ENCODE results near the gene CMIP. TPM values are rescaled to one million over a fixed set of nuclear protein-coding genes. Genes with fewer than 3 reads are reported as not detected.

The CMIP gene
- polyA plus RNA-seq, 1 of the 3 experiments (the other 2 are of a cell fraction): 5.4 TPM

DNA sequence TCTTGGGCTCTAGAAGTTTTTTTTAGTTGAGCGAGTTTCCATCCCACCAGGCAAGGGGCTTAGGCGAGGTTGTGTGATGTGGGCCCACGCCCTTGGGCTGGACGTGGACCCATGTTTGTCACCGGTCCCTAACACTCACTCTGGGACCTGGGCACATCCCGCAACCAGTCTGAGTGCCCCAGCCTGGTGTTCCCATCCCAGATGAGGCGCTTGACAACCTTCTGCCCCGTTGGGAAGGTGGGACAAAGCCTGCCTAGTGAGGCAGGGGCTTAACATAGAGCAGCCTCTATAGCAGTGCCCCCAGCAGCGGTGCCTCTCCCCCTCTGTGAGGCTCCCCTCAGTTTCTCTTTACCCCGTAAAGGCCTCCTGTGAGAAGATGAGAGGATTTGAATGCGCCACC lies 22.5 kb downstream of the CMIP start:
- CTCF ChIA-PET: no interaction called here
- H3K27ac ChIP-seq (ENCODE audit: low read depth in 2 of 2, low read length in 1 of 2): no peak overlapping the region
- no peaks in the 10 kb centered on the region for H3K9me2 ChIP-seq

DNA sequence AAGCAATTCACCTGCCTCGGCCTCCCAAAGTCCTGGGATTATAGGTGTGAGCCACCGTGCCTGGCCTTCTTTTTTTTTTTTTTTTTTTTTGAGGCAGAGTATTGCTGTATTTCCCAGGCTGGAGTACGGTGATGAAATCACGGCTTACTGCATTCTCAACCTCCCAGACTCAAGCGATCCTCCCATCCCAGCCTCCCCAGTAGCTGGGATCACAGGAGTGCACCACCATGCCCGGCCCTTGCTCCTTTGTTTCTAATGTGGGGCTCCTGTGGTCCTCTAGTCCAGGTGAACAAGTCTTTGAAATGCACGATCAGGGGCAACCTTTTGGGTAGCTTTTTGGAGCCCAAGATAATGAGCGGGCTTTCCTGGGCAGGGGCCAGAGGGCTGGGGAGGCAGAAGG lies 23.2 kb downstream of the CMIP start:
- ChIA-PET CTCF (no interaction called here), POLR2A (no interaction called here)
- Histone ChIP-seq H3K27ac (ENCODE audit: low read depth in 2 of 2, low read length in 1 of 2) (no peak overlapping the region), H3K9me3 (no peaks in the 10 kb centered on the region), H3F3A (replicated peaks; ENCODE audit: insufficient read depth) (peaks cover 8% of the 10 kb centered on the region), H3K9ac (no peak overlapping the region), H3K27me3 (ENCODE audit: insufficient read depth) (no peaks in the 10 kb centered on the region), H3K4me3 (ENCODE audit: low read depth in 2 of 2, low read length in 1 of 2) (no peak overlapping the region), H3K79me2 (ENCODE audit: insufficient read depth) (peaks cover 56% of the 10 kb centered on the region), H2AFZ (ENCODE audit: low read depth) (no peak overlapping the region), H3K36me3 (replicated peaks in 1 of 2; ENCODE audit: control insufficient read depth in 1 of 2, insufficient read depth in 2 of 2, low read length in 1 of 2) (no peaks in the 10 kb centered on the region), H4K20me1 (ENCODE audit: insufficient read depth) (peaks cover 38% of the 10 kb centered on the region), H3K4me2 (no peak overlapping the region), H3K9me2 (no peaks in the 10 kb centered on the region), H3K4me1 (ENCODE audit: control insufficient read depth in 1 of 2, insufficient read depth in 2 of 2, low read depth in 1 of 2, low read length in 1 of 2) (peaks cover 0 to 7% of the 10 kb centered on the region in 2 experiments; a peak in 1 of 4 replicates)
- WGBS (ENCODE audit: low lambda C conversion rate): 84% methylated on average over 8 of the region's 8 CpGs
- DNase-seq: no peak
- TF ChIP-seq, protein P1, sequence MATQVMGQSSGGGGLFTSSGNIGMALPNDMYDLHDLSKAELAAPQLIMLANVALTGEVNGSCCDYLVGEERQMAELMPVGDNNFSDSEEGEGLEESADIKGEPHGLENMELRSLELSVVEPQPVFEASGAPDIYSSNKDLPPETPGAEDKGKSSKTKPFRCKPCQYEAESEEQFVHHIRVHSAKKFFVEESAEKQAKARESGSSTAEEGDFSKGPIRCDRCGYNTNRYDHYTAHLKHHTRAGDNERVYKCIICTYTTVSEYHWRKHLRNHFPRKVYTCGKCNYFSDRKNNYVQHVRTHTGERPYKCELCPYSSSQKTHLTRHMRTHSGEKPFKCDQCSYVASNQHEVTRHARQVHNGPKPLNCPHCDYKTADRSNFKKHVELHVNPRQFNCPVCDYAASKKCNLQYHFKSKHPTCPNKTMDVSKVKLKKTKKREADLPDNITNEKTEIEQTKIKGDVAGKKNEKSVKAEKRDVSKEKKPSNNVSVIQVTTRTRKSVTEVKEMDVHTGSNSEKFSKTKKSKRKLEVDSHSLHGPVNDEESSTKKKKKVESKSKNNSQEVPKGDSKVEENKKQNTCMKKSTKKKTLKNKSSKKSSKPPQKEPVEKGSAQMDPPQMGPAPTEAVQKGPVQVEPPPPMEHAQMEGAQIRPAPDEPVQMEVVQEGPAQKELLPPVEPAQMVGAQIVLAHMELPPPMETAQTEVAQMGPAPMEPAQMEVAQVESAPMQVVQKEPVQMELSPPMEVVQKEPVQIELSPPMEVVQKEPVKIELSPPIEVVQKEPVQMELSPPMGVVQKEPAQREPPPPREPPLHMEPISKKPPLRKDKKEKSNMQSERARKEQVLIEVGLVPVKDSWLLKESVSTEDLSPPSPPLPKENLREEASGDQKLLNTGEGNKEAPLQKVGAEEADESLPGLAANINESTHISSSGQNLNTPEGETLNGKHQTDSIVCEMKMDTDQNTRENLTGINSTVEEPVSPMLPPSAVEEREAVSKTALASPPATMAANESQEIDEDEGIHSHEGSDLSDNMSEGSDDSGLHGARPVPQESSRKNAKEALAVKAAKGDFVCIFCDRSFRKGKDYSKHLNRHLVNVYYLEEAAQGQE (IDR thresholded peaks at IDR 0.05; ENCODE audit: low read depth, low read length): no peak
- no peak for TF ChIP-seq EP300 (IDR thresholded peaks at IDR 0.05; ENCODE audit: borderline replicate concordance in 1 of 2, low read depth in 1 of 2, low read length in 1 of 2)
- TF ChIP-seq SMC3 (IDR thresholded peaks at IDR 0.05; ENCODE audit: low read depth, low read length): no peak
- no peak for TF ChIP-seq RFX5 (IDR thresholded peaks at IDR 0.05; ENCODE audit: low read length)
- TF ChIP-seq, protein P2, sequence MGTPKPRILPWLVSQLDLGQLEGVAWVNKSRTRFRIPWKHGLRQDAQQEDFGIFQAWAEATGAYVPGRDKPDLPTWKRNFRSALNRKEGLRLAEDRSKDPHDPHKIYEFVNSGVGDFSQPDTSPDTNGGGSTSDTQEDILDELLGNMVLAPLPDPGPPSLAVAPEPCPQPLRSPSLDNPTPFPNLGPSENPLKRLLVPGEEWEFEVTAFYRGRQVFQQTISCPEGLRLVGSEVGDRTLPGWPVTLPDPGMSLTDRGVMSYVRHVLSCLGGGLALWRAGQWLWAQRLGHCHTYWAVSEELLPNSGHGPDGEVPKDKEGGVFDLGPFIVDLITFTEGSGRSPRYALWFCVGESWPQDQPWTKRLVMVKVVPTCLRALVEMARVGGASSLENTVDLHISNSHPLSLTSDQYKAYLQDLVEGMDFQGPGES (IDR thresholded peaks at IDR 0.05; ENCODE audit: low read depth, low read length): no peak
- TF ChIP-seq RXRA (IDR thresholded peaks at IDR 0.05; ENCODE audit: borderline replicate concordance, low read depth): no peak
- TF ChIP-seq RAD21 (IDR thresholded peaks at IDR 0.05; ENCODE audit: low read length): no peak

More for the DNA sequence above, 22.5 kb downstream of the CMIP start:
- Histone ChIP-seq H3K27me3 (ENCODE audit: insufficient read depth) (no peaks in the 10 kb centered on the region), H3K4me1 (ENCODE audit: control insufficient read depth in 1 of 2, insufficient read depth in 2 of 2, low read depth in 1 of 2, low read length in 1 of 2) (peaks cover 0 to 3% of the 10 kb centered on the region in 2 experiments; a peak in 1 of 4 replicates), H3K4me2 (no peak overlapping the region), H4K20me1 (ENCODE audit: insufficient read depth) (peaks cover 38% of the 10 kb centered on the region), H3K9me3 (no peaks in the 10 kb centered on the region), H3F3A (replicated peaks; ENCODE audit: insufficient read depth) (peaks cover 8% of the 10 kb centered on the region), H3K36me3 (replicated peaks in 1 of 2; ENCODE audit: control insufficient read depth in 1 of 2, insufficient read depth in 2 of 2, low read length in 1 of 2) (no peaks in the 10 kb centered on the region), H2AFZ (ENCODE audit: low read depth) (no peak overlapping the region), H3K4me3 (ENCODE audit: low read depth in 2 of 2, low read length in 1 of 2) (no peak overlapping the region), H3K9ac (no peak overlapping the region), H3K79me2 (ENCODE audit: insufficient read depth) (peaks cover 50% of the 10 kb centered on the region)
- POLR2A ChIA-PET: no interaction called here
- 90% methylated on average over 6 of the region's 11 CpGs for WGBS (ENCODE audit: low lambda C conversion rate)
- no peak for TF ChIP-seq CHD2 (IDR thresholded peaks at IDR 0.05; ENCODE audit: low read length, partially characterized antibody)
- TF ChIP-seq SMC3 (IDR thresholded peaks at IDR 0.05; ENCODE audit: low read depth, low read length): no peak
- no peak for TF ChIP-seq ELF1 (IDR thresholded peaks at IDR 0.05)
- TF ChIP-seq EZH2phosphoT487 (IDR thresholded peaks at IDR 0.05; ENCODE audit: borderline replicate concordance, low read depth): no peak
- TF ChIP-seq, protein P3, sequence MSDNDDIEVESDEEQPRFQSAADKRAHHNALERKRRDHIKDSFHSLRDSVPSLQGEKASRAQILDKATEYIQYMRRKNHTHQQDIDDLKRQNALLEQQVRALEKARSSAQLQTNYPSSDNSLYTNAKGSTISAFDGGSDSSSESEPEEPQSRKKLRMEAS (IDR thresholded peaks at IDR 0.05; ENCODE audit: low read depth): no peak
- TF ChIP-seq RAD21 (IDR thresholded peaks at IDR 0.05; ENCODE audit: low read length): no peak
- TF ChIP-seq, protein P4, sequence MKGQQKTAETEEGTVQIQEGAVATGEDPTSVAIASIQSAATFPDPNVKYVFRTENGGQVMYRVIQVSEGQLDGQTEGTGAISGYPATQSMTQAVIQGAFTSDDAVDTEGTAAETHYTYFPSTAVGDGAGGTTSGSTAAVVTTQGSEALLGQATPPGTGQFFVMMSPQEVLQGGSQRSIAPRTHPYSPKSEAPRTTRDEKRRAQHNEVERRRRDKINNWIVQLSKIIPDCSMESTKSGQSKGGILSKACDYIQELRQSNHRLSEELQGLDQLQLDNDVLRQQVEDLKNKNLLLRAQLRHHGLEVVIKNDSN (IDR thresholded peaks at IDR 0.05; ENCODE audit: borderline replicate concordance, low read depth): no peak
- TF ChIP-seq, protein P5, sequence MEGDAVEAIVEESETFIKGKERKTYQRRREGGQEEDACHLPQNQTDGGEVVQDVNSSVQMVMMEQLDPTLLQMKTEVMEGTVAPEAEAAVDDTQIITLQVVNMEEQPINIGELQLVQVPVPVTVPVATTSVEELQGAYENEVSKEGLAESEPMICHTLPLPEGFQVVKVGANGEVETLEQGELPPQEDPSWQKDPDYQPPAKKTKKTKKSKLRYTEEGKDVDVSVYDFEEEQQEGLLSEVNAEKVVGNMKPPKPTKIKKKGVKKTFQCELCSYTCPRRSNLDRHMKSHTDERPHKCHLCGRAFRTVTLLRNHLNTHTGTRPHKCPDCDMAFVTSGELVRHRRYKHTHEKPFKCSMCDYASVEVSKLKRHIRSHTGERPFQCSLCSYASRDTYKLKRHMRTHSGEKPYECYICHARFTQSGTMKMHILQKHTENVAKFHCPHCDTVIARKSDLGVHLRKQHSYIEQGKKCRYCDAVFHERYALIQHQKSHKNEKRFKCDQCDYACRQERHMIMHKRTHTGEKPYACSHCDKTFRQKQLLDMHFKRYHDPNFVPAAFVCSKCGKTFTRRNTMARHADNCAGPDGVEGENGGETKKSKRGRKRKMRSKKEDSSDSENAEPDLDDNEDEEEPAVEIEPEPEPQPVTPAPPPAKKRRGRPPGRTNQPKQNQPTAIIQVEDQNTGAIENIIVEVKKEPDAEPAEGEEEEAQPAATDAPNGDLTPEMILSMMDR (IDR thresholded peaks at IDR 0.05): no peak
- no peak for TF ChIP-seq RXRA (IDR thresholded peaks at IDR 0.05; ENCODE audit: borderline replicate concordance, low read depth)
- no peak for TF ChIP-seq TCF12 (IDR thresholded peaks at IDR 0.05)
- TF ChIP-seq GATA2 (CRISPR knock-in tag; IDR thresholded peaks at IDR 0.05): no peak
- TF ChIP-seq, protein P6, sequence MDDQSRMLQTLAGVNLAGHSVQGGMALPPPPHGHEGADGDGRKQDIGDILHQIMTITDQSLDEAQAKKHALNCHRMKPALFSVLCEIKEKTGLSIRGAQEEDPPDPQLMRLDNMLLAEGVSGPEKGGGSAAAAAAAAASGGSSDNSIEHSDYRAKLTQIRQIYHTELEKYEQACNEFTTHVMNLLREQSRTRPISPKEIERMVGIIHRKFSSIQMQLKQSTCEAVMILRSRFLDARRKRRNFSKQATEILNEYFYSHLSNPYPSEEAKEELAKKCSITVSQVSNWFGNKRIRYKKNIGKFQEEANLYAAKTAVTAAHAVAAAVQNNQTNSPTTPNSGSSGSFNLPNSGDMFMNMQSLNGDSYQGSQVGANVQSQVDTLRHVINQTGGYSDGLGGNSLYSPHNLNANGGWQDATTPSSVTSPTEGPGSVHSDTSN (IDR thresholded peaks at IDR 0.05): no peak
- no peak for TF ChIP-seq EP300 (IDR thresholded peaks at IDR 0.05; ENCODE audit: borderline replicate concordance in 1 of 2, low read depth in 1 of 2, low read length in 1 of 2)
- TF ChIP-seq FOXM1 (IDR thresholded peaks at IDR 0.05; ENCODE audit: low read depth): no peak
- TF ChIP-seq MXI1 (IDR thresholded peaks at IDR 0.05; ENCODE audit: low read depth, low read length): no peak
- no peak for TF ChIP-seq NRF1 (IDR thresholded peaks at IDR 0.05; ENCODE audit: low read depth, low read length)
- TF ChIP-seq RCOR1 (IDR thresholded peaks at IDR 0.05; ENCODE audit: low read length): no peak
- TF ChIP-seq FOSL2 (IDR thresholded peaks at IDR 0.05; ENCODE audit: borderline replicate concordance, low read depth): no peak
- no peak for DNase-seq

All from SK-N-SH (cell line).